Gastrocnemius medialis (tissue), 4 donors: ENCODE results near the gene PLXNB3. TPM values are rescaled to one million over a fixed set of nuclear protein-coding genes. Genes with fewer than 3 reads are reported as not detected.

ENCODE experiments used
- ATAC-seq, 2 donors: fragments of 150-250 bp; one replicate each; pipeline ENCODE4 v1.9.1; 2016
- DNase-seq, 2 donors: peaks; one replicate each; pipeline ENCODE4 v3.0.0-alpha.2; 2019
- H3K27ac ChIP-seq, 4 donors: fragments of 200-600 bp; sonication (generic); 1 replicate in 1 of 4; 2 replicates in 3 of 4; pipeline ENCODE4 v1.5.1; 2016 to 2018; ENCODE audit warnings: mild to moderate bottlenecking in 2 of 4, moderate library complexity in 1 of 4
- H3K27me3 ChIP-seq, 3 donors: fragments of 200-600 bp; sonication (generic) in 2 of 3; 1 replicate in 1 of 3; 2 replicates in 2 of 3; pipeline versions ENCODE4 v1.5.1 to v1.6.0; 2016 to 2019; ENCODE audit warnings: mild to moderate bottlenecking in 1 of 3, moderate library complexity in 1 of 3
- H3K36me3 ChIP-seq, 2 donors: fragments of 200-600 bp; sonication (generic) in 1 of 2; one replicate each; pipeline ENCODE4 v1.5.1; 2017 to 2018
- H3K4me1 ChIP-seq, 2 donors: fragments of 200-600 bp; sonication (generic) in 1 of 2; one replicate each; pipeline ENCODE4 v1.5.1; 2016 to 2017; ENCODE audit warnings: mild to moderate bottlenecking in 2 of 2
- H3K4me3 ChIP-seq, 4 donors: fragments of 200-600 bp; sonication (generic) in 3 of 4; 1 replicate in 1 of 4; 2 replicates in 3 of 4; pipeline ENCODE4 v1.5.1; 2016 to 2019; ENCODE audit warnings: mild to moderate bottlenecking in 2 of 4
- H3K9me3 ChIP-seq, 3 donors: fragments of 200-600 bp; sonication (generic) in 2 of 3; 1 replicate in 1 of 3; 2 replicates in 2 of 3; pipeline ENCODE4 v1.5.1; 2016 to 2019
- POLR2A ChIP-seq, 2 donors: fragments of 450-650 bp; IDR thresholded peaks; one replicate each; pipeline ENCODE4 v1.6.1; 2017; ENCODE audit warnings: antibody characterized with exemption in 2 of 2, mild to moderate bottlenecking in 2 of 2, moderate library complexity in 2 of 2
- in situ Hi-C, 4 donors: fragments of 200-750 bp; cut with MboI; loops; one replicate each; pipeline versions ENCODE4 v1.15.0 to v1.8.0; 2017; ENCODE audit warnings: low sequenced_read_pairs in 4 of 4
- intact Hi-C: fragments of 100-400 bp; cut with DNase I; formaldehyde crosslinking; loops from one replicate; pipeline ENCODE4 v1.15.1; 2023; ENCODE audit warnings: low total_unique reads
- total RNA-seq, 4 donors: library from RNA; depleted of rRNA; stranded (reverse); fragments of >200 nt; gene quantifications; one replicate each; pipeline versions ENCODE4 v1.1.0 to v1.2.3, GENCODE V29; 2016
- TF ChIP-seq, protein P1 (sequence below), 5 experiments: fragments of 450-650 bp in 3 of 5; fragments of 200-600 bp in 2 of 5; sonication (generic) in 2 of 5; IDR thresholded peaks in 4 of 5; conservative IDR thresholded peaks in 1 of 5; 1 replicate in 4 of 5; 2 replicates in 1 of 5; pipeline ENCODE4 v1.5.1; 2016 to 2019; ENCODE audit warnings: antibody characterized with exemption in 5 of 5, mild to moderate bottlenecking in 3 of 5, moderate library complexity in 3 of 5

The PLXNB3 gene
- total RNA-seq, 4 donors from 2014 or later = 0.10 to 1.1 (median 0.13) TPM

DNA sequence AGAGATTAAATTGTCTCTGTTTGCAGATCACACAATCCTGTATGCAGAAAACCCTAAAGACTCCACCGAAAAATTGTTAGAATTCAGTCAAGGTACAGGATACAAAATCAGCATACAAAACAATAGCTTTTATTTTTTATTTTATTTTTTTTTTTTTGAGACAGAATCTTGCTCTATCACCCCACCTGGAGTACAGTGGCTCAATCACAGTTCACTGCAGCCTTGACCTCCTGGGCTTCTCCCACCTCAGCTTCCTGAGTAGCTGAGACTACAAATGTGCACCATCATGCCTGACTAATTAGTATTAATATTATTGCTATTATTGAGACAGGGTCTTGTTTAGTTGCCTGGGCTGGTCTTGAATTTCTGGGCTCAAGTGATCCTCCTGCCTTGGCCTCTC is 8.9 kb upstream of the PLXNB3 start:
- Histone ChIP-seq H3K27ac (no peak overlapping the region), H3K4me1 (no peaks in the 10 kb centered on the region), H3K36me3 (no peaks in the 10 kb centered on the region), H3K27me3 (no peaks in the 10 kb centered on the region), H3K4me3 (no peak overlapping the region), H3K9me3 (peaks cover 0 to 6% (median 0%) of the 10 kb centered on the region in 3 donors)
- DNase-seq (no peak), ATAC-seq (no peak)
- TF ChIP-seq, protein P1, sequence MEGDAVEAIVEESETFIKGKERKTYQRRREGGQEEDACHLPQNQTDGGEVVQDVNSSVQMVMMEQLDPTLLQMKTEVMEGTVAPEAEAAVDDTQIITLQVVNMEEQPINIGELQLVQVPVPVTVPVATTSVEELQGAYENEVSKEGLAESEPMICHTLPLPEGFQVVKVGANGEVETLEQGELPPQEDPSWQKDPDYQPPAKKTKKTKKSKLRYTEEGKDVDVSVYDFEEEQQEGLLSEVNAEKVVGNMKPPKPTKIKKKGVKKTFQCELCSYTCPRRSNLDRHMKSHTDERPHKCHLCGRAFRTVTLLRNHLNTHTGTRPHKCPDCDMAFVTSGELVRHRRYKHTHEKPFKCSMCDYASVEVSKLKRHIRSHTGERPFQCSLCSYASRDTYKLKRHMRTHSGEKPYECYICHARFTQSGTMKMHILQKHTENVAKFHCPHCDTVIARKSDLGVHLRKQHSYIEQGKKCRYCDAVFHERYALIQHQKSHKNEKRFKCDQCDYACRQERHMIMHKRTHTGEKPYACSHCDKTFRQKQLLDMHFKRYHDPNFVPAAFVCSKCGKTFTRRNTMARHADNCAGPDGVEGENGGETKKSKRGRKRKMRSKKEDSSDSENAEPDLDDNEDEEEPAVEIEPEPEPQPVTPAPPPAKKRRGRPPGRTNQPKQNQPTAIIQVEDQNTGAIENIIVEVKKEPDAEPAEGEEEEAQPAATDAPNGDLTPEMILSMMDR (IDR thresholded peaks at IDR 0.05 in 4 of 5, conservative IDR thresholded peaks at IDR 0.05 in 1 of 5) = no peak
- no peak for TF ChIP-seq POLR2A (IDR thresholded peaks at IDR 0.05)
- intact Hi-C loops = no loop called here
- in situ Hi-C loops = no loop called here

DNA sequence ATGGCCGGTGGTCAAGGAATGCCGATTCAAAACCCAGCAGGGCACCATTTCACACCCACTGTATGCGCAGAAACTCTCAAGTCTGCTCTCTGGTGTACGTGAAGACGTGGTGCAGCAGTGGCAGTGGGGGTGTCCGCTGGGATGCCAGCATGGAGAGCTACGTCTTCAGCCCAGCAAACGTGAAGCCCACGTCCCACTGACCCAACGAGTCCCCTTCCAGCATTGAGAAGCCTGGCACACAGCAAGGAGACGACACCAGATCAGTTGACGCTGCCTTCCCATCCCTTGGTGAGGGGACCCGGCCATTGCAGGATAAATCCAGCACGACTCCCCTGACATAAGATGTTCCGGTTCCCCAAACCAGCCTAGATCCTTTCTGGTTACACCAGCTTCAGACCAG is 2.2 kb upstream of the PLXNB3 start:
- H3K27me3 ChIP-seq = no peaks in the 10 kb centered on the region
- no peak overlapping the region for H3K4me3 ChIP-seq
- in situ Hi-C loops = no loop called here
- no peak for DNase-seq
- H3K9me3 ChIP-seq = no peaks in the 10 kb centered on the region
- H3K27ac ChIP-seq = no peak overlapping the region
- no peaks in the 10 kb centered on the region for H3K36me3 ChIP-seq
- no peaks in the 10 kb centered on the region for H3K4me1 ChIP-seq
- TF ChIP-seq, protein P1 (IDR thresholded peaks at IDR 0.05 in 4 of 5, conservative IDR thresholded peaks at IDR 0.05 in 1 of 5) = no peak
- TF ChIP-seq POLR2A (IDR thresholded peaks at IDR 0.05) = no peak
- intact Hi-C loops = no loop called here
- ATAC-seq = no peak

DNA sequence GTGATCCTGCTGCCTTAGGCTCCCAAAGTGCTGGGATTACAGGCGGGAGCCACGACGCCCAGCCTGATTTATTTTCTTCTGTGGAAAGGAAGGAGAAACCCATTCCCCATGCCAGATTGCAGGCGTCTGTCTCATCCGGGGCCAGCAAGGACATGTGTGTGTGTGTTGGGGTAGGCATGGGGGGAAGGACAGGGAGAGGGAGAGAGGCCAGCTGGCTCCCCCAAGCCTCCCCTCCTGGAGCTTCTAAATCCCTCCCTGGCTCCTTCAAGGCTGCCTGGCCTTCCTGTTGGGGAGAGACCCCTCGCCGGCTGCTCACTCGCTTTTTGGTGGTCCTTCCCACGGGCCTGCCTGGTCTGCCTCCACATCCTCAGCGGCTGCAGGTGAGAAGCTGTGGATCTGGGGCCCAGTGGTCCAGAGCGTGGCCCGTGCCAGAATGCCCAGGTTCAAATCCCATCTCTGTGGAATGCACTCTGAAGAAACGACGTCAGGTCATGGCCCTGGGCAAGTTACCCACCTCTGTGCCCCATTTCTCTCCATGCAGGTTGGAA is 1.3 kb upstream of the PLXNB3 start:
- ATAC-seq (no peak), DNase-seq (peak in 1 of 2 donors; percentile 6)
- TF ChIP-seq, protein P1 (IDR thresholded peaks at IDR 0.05 in 4 of 5, conservative IDR thresholded peaks at IDR 0.05 in 1 of 5) = no peak
- TF ChIP-seq POLR2A (IDR thresholded peaks at IDR 0.05) = no peak
- Histone ChIP-seq H3K9me3 (no peaks in the 10 kb centered on the region), H3K27ac (no peak overlapping the region), H3K4me1 (no peaks in the 10 kb centered on the region), H3K4me3 (no peak overlapping the region), H3K36me3 (no peaks in the 10 kb centered on the region), H3K27me3 (no peaks in the 10 kb centered on the region)
- intact Hi-C loops = no loop called here
- in situ Hi-C loops = no loop called here

GRCh38 chrX:153763298-153763932 is 634 bp upstream of the PLXNB3 start:
- no peaks in the 10 kb centered on the region for H3K4me1 ChIP-seq
- TF ChIP-seq, protein P1 (IDR thresholded peaks at IDR 0.05 in 4 of 5, conservative IDR thresholded peaks at IDR 0.05 in 1 of 5) = no peak
- TF ChIP-seq POLR2A (IDR thresholded peaks at IDR 0.05) = no peak
- no peaks in the 10 kb centered on the region for H3K27me3 ChIP-seq
- in situ Hi-C loops = no loop called here
- ATAC-seq (peak in 1 of 2 donors; percentile 16), DNase-seq (peak in 1 of 2 donors; percentile 6)
- intact Hi-C loops = no loop called here
- no peak overlapping the region for H3K27ac ChIP-seq
- no peak overlapping the region for H3K4me3 ChIP-seq
- no peaks in the 10 kb centered on the region for H3K36me3 ChIP-seq
- no peaks in the 10 kb centered on the region for H3K9me3 ChIP-seq
